HG02610 (cell line): ENCODE data around the gene HTRA1.

Source experiments
- ATAC-seq: cut with Tn5 transposase; IDR thresholded peaks from one replicate; pipeline ENCODE4 v1.9.1; 2021; ENCODE audit warnings: mild to moderate bottlenecking, moderate library complexity; ENCODE audit not compliant: unreplicated experiment

Gene HTRA1

DNA sequence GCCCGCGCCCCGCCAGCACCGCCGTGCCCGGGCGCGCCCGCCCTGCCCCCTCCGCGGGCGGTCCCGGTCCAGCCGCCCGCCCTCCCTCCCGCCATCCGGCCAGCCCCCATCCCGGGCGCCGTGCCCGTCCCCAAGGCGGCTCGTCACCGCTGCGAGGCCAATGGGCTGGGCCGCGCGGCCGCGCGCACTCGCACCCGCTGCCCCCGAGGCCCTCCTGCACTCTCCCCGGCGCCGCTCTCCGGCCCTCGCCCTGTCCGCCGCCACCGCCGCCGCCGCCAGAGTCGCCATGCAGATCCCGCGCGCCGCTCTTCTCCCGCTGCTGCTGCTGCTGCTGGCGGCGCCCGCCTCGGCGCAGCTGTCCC lies at the start of gene HTRA1:
Gene HTRA1, plus strand, starts transcription at position 187 of the 362 bp plus-strand sequence. Its CDS starts 100 bp downstream, at position 287.
- no peak for ATAC-seq

DNA sequence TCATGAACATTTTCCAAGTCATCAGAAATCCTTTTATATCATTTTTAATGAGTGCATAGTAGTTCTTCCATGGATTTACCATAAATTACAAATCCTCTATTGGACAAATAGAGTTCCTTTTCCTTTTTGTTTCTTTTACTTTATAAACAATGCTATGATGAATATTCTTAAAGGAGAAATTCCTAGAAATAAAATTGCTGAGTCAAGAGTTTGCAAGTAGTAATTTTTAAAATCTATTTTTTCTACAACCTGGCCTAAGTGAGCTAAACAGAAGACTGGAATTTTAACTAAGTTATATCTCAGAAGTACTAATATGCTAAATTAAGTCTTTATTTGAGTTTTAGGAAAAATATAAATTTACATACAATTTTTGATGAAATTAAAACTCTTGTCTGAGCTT lies 48.0 kb upstream of the HTRA1 start:
- no peak for ATAC-seq

DNA sequence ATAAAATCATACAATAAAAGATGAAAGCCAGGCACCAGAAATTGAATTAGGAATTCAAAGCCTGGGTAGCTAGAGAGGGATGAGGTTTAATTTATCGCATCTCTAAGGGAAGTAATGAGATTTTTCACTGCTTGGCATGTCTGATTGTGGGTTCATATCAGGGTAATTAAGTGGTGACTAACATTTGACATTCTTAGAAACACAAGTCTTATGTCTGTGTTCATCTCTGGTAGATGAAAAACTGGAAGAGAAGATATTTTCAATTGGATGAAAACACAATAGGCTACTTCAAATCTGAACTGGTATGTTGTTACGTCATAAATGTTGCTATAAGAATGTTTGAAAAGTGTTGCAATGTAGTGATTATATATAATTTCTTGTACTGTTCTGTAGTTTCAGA lies 43.7 kb upstream of the HTRA1 start:
- ATAC-seq, result no peak

DNA sequence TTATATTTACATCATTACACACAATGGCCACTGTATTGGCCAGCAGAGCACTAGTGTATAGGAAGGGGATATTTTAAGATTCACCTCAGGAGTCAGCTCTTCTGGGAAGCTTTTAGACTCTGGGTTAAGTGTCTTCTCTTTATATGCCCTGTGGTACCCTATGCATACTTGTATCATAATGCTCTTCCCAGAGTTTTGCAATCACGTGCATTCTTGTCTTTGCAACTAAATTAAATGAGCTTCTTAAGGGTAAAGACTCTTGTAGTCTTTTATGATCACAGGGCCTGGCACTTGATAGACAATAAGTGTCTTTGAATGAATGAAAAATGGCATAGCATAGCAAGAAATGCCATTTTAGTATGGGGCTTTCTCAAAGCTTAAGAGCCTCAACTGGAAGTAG lies 42.3 kb upstream of the HTRA1 start:
- no peak for ATAC-seq

DNA sequence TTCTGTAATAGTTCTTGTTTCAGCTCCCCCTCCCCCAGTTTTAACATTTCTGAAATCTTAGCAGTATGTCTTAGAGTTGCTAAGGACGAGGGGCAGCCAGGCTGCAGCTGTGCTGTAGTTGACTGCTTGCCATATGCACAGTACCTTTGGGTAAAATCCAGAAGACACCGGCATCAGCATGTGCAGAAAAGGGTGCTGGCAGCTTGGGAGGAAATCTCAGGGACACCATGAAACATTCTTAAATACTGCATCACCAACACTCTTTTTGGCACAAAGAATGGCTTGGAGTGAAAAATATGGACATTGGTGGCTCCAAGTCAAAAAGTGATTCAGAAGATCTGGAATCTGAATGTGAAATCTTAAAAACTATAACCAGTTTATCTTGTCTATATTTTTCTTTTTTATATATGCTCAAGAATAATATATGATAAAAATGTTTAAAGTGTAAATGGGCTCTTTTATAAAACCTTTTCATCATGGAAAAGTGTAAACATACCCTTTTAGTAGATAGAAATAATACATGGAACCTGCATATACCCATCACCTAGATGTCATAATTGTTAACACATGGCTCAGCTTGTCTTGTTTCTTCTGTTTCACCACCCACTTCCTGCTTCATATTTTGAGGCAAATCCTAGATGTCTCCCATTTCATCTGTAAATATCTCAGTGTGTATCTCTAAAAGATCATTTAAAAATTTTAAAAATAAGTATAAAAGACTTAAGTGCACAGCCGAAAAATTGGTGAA lies 41.3 kb upstream of the HTRA1 start:
- ATAC-seq, result no peak

DNA sequence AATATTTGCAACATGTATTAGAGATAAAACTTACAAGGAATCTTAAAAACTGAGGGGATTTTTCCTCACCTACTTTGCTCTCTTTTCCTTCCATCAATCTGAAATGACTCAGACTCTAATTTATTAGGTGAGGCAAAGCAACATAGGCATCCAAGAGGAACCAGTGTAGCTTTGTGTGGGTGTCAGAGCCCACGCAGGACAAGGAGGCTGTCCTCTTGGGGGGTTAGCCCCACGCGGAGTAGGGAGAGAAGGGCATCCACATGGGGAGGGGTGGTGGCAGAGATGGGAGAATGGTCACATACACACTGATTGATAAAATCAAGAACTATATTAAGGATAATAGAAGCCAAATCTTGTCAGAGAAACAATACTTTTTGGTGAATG lies 40.7 kb upstream of the HTRA1 start:
- no peak for ATAC-seq

DNA sequence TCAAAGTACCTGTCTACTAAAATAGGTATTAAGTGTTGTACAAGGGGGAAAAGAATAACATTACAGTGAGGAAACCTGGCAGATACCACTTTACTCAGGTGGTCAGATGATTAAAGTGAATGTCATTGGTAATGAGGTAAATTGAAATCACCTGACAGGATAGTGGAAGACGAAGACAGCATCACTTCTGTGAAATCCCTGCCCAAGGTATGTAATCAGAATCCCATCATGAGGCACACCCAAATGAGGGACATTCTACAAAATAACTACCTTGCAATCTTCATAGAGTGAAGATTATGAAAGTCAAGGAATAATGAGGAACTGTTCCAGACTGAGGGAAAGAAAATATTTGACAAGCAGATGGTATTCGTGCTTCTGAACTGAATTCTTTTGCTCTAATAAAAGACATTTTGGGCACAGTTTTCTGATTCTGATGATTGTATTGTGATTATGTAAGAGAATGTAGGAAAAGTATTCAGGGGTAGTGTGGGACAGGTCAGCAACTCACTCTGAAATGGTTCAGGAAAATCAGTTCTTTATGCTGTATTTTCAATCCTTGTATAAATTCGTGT lies 40.2 kb upstream of the HTRA1 start:
- no peak for ATAC-seq

DNA sequence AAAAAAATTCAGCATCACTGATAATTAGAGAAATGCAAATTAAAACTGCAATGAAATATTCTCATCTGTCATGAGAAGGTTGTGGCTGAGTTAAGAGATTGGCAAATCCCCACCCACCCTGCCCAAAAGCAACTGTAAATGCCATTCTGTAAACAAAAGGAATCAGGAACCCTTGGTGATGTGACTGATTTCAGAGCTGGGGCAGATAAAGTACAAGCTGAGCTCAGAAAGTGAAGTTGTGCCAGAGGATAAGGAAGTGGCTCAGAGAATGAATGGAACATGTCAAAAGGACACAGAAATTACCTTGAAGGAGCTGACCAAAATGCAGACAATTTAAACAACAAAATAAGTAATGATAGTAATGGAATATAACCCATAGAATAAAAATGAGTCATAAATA lies 39.6 kb upstream of the HTRA1 start:
- ATAC-seq, result no peak

DNA sequence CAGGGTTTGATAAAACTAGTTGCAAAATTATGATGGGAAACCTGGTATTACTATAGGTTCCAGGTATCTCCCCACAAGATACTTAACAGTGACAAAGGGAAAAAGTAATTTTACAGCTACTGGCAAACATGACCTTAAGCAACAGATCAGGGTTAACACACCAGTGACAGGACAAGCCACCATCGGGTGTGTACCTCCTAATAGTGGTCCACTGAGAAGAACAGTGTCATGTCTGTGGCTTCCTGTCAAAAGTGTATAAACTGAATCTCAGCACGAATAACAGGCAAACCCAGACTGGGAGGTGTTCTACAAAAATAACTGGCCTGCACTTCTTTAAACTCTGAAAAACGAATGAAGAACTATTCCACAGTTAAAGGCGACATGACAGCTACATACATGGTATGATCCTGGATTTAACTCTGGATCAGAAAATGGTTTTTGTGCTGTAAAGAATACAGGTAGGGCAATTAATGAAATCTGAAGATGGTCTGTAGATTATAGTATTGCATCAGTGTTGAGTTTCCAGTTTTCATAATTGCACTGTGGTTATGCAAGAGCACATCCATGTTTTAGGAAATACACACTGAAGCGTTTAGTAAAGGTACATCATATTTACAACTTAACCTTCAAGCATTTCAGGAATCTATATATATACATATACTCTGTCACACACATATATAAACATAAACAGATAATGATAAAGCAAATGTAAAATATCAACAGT lies 38.9 kb upstream of the HTRA1 start:
- ATAC-seq, result no peak

DNA sequence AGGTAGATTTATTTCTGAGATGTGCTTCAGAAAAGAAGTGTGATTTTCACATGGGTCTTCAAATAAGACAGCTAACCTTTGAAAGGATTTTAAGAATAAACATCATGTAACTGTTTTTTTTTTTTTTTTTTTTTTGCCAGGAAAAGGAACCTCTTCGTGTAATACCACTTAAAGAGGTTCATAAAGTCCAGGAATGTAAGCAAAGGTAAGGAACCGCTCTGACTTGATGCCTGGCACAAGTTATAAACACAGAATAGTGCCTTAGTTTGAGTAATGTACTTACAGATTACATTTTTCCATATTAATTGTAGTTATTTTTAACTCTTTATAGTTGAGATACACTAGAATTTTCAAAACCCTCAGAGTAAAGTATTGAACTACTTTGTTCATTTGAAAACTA lies 37.3 kb upstream of the HTRA1 start:
- ATAC-seq, result no peak

DNA sequence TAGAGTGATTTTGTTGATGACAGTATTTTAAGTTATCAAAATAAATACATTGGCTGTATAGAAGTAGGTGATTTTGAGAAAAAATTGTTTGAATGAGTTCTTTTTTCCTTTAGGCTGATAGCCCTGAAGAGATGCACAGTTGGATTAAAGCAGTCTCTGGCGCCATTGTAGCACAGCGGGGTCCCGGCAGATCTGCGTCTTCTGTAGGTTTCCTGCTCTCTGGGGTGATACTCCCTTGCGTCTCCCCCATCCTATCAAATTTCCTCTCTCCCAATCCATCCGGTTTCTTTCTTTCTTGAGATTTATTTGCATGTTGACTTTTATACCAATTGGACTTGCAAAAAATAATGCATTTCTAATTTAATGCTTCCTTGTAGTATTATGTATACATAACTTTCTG lies 34.5 kb upstream of the HTRA1 start:
- no peak for ATAC-seq

DNA sequence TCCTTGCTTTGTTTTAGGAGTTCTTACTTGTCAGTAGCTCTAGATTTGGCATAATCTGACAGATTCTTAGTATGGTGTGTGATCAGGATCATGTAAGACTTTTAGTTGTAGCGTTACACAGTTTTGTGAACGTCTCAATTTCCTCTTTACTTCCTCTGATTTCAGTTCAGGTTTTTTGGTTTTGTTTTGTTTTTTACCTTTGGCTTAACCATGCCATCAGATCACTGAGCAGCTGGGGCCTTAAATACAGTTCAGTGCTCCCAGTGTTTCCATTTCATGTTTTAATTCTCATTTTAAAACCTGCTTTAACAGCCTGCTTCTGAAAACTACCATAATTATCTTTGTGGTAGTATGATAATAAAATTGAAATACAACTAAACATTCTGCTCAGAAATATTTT lies 34.1 kb upstream of the HTRA1 start:
- no peak for ATAC-seq

DNA sequence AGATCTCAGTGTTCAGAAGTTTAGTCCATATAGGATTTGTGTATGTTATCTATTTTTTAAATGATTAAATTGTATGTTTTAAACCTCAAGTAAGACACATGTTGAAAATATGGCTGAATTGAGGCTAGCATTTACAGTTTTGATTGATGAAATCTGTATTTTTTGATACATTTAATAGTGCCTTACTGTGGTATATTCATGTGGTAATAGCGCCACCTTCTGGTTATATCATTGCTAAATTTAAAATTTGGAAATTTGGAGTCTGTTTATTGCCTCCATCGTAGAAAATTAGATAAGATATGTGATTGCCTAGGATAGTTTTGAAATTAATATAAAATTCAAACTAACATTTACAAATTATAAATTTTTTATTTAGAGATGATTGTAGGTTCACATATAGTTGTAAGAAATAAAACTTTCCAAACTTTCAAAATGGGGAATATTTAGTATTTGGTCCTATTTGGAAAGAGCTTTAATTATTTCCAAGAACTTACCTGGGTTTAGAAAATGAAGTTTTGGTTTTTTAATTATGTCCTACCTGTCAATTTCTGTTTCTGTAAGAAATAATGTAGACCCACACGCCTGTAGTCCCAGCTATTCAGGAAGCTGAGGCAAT lies 26.0 kb upstream of the HTRA1 start:
- ATAC-seq, result no peak

DNA sequence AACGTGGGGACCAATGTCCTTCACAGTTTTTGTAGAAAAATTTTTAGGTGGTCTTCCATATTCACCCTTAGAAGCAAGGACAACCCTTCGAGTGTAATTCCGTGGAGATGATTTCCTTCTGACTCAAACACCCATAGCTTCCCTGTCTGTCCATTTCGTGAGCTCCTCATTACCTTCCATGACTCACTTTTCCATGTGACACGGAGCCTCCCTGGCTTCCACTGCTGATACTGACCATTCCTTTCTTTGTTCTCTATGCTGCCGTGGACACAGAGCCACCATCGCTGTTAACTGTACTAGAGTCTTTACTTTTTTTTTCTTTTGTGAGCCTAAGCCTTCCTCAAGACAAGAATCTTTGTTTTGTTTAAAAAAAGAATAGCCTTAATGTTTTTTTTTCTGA lies 19.4 kb upstream of the HTRA1 start:
- ATAC-seq, result no peak

DNA sequence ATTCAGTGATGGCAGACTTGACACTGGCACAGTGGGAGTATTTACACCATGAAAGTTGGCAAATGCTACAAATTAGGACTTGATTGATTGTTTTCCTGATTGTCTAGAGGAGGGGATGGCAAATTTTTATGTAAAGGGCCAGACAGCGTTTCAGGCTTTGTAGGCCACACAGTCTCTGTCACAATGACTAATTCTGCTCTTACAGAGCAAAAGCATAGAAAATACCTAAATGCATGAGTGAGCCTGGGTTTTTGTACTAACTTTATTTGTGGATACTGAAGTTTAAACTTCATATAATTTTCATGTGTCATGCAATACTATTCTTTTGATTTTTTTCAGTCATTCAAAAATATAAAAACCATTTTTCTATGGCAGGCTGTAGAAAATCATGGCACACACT lies 15.9 kb upstream of the HTRA1 start:
- no peak for ATAC-seq

DNA sequence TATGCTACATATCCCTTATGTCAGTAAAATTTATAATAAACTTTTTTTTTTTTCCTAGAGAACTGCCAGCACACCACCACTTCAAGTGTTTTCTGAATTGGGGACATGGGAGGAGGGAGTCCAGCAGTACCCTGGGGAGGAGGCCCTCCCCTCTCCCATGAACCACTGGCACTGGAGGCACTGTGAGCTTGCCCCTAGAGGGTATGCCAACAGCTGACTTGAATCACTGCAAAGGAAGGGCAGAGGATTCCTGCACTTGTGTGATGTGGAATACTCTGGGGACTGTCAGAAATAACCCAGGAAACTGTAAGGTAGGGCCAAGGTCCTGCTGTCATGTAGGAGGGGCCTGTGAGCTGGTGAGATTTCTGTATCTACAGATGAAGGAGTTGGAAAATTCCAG lies 15.4 kb upstream of the HTRA1 start:
- no peak for ATAC-seq

DNA sequence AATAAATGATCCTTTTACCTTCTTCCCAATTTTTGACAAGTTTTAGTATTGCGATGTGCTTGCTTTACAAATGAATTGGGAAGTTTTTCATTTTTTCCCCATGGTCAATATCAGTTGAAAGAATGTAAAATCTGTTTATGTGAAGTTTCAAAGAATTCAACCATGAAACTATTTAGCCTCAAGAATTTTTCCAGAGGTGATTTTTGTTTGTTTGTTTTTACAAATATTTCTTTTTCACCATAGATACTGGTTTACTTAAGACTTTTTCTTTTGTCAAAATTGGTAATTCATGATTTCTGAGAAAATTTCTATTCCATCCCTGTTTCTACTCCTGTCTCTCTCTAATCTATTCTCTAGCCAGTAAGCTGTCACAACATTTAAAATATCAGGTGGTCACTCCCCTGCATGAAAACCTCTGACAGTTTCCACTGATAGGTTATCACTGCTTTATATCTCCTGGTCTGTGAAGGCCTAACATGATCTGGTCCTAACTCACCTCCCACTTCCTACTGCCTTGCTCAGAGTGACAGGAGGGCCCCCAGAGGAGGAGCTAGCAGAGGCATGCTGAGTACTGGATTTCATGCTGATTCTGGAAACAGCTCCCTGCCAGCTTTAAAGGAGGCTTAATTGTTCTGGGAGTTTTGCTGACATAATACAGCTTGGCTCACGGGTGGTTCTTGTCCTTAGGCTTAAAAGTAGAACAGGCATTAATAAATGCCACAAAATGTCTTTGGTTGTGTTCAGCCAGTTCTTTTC lies 14.5 kb upstream of the HTRA1 start:
- ATAC-seq, result no peak

DNA sequence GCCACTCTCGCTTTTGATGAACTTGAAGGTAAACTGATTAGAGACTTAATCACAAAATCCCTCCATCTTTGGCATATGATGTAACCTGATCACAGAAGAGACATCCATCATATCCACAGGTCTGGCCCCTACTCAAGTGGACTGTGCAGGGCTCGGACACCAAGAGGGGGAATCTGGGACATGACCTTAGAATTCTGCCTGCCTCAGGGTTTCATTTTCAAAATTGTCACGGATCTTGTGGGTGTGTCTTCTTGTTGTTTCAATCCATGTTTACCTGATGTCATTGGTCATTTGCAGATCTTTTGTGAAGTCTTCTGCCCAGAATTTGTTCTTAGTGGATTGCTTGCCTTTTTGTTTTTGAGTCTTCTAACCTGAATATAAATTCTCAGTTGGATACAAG lies 12.8 kb upstream of the HTRA1 start:
- ATAC-seq, result no peak

DNA sequence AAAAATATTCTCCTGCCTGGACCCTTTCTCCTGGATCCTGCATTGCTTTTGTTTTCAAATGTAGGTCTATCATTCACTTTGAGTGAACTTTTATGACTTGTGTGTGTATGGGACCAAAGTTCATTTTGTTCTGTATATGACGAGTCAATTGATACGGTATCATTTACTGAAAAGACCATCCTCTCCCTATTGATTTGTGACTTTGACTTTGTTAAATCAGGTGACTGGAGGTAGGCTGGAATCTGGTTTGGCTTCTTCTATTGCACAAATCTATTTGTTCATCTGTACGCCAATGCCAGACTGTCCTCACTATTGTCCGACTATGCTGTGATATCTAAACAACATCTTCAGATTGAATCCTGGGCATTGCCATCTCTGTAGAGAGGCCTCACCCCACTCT lies 12.2 kb upstream of the HTRA1 start:
- no peak for ATAC-seq

DNA sequence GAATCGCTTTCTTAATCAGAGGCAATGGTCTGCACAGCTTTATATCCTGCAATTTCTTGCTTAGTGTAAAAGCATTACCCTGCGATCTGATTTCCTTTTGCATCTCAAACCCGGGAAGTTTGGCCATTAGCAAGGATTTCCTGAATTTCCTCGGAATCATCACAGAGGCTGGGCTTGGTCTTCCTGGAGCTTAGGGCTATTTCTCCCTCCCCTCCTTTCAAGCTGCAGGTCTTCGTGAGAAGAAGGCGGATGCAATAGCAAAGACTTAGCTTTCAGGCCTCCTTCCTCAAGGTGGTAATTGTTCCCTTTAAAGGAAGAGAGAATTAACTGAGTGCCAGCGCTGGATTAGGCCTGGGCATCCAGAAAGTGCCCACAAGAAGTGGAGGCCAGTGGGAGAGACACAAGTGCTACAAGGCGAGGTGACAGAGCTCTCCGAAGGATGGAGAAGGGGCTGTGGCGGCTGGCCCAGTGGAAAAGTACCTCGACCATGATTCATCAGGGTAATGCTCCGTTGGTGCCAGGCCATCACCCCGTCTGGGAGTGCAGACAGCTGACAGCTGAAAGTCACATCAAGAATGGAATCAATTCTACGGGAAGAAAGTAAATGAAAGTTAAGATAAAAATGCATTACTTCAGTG lies 10.9 kb upstream of the HTRA1 start:
- ATAC-seq, result no peak

DNA sequence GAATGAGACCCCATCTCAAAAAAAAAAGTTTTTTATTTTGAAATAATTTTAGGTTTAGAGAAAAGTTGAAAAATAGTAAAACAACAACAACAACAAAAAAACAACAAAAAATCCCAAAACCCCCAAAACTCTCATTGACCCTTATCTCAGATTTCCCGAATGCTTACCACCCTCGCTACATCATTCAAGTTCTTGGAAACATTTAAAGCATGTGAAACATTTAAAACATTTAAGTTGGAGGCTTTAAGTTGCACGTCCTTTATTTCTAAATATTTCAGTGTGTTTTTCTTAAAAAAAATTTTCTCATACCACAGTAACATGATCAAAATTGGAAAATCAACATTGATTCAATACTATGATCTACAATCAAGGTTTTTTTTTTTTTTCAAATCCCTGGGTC lies 7.3 kb upstream of the HTRA1 start:
- ATAC-seq, result no peak
